HG03571 (cell line): ENCODE results near the gene VPS9D1.
"Not testable (repeated sequence)": the region's sequence is repeated elsewhere in the genome, so short reads cannot be mapped to it uniquely, and the experiment has no call there.

Experiments used
- ATAC-seq: cut with Tn5 transposase; IDR thresholded peaks from one replicate; pipeline ENCODE4 v1.9.1; 2021; ENCODE audit not compliant: unreplicated experiment

Gene VPS9D1

GRCh38 chr16:89668790-89669158 is 51.9 kb downstream of the VPS9D1 start:
- no peak for ATAC-seq

GRCh38 chr16:89667633-89668032 is 53.1 kb downstream of the VPS9D1 start:
- no peak for ATAC-seq

GRCh38 chr16:89667000-89667399 is 53.7 kb downstream of the VPS9D1 start:
- not testable (repeated sequence) for ATAC-seq

- not testable (repeated sequence) for ATAC-seq
Observed at GRCh38 chr16:89664238-89664637, 56.5 kb downstream of the VPS9D1 start.

GRCh38 chr16:89661215-89661614 is 59.5 kb downstream of the VPS9D1 start:
- ATAC-seq, result no peak

- ATAC-seq, result no peak
Observed at GRCh38 chr16:89660146-89660545, 60.6 kb downstream of the VPS9D1 start.

- no peak for ATAC-seq
Observed at GRCh38 chr16:89658221-89658879, 62.3 kb downstream of the VPS9D1 start.

- ATAC-seq, result peak; percentile 86
Observed at GRCh38 chr16:89657442-89658220, 63.1 kb downstream of the VPS9D1 start, which contains the start of the genes CHMP1A and SPATA33. Gene CHMP1A, minus strand, starts transcription at chr16:89657708. Its CDS starts 120 bp downstream, at chr16:89657588. Gene SPATA33, plus strand, starts transcription at chr16:89657836. Its CDS starts 76 bp downstream, at chr16:89657912.
